Gastroesophageal sphincter (tissue), 4 donors: ENCODE measurements around the gene IL24. TPM values are rescaled to one million over a fixed set of nuclear protein-coding genes. Genes with fewer than 3 reads are reported as not detected.

ENCODE experiments used
- ATAC-seq: fragments of 150-250 bp; one replicate; pipeline ENCODE4 v1.9.1; 2016; ENCODE audit warnings: mild to moderate bottlenecking, moderate library complexity
- H3K27ac ChIP-seq, 4 donors: fragments of 200-600 bp; sonication (generic) in 3 of 4; 1 replicate in 3 of 4; 2 replicates in 1 of 4; pipeline ENCODE4 v1.5.1; 2016 to 2019
- H3K27me3 ChIP-seq: fragments of 200-600 bp; sonication (generic); one replicate; pipeline ENCODE4 v1.5.1; 2019
- H3K36me3 ChIP-seq, 2 donors: fragments of 200-600 bp; sonication (generic); one replicate each; pipeline ENCODE4 v1.5.1; 2019; ENCODE audit warnings: control low read depth in 1 of 2
- H3K4me1 ChIP-seq, 3 donors: fragments of 200-600 bp; sonication (generic); 1 replicate in 2 of 3; 2 replicates in 1 of 3; pipeline ENCODE4 v1.5.1; 2016 to 2019; ENCODE audit warnings: control low read depth in 2 of 3
- H3K4me3 ChIP-seq, 2 donors: fragments of 200-600 bp; sonication (generic); one replicate each; pipeline ENCODE4 v1.5.1; 2019; ENCODE audit warnings: mild to moderate bottlenecking in 1 of 2, moderate library complexity in 1 of 2
- H3K9me3 ChIP-seq, 3 donors: fragments of 200-600 bp; sonication (generic); one replicate each; pipeline ENCODE4 v1.5.1; 2017 to 2019; ENCODE audit warnings: control low read depth in 2 of 3
- CTCF ChIP-seq, 4 experiments: fragments of 200-600 bp in 2 of 4; fragments of 450-650 bp in 2 of 4; sonication (generic) in 1 of 4; IDR thresholded peaks; one replicate each; pipeline ENCODE4 v1.5.1; 2017 to 2019; ENCODE audit warnings: antibody characterized with exemption in 4 of 4, mild to moderate bottlenecking in 2 of 4, moderate library complexity in 2 of 4
- EP300 ChIP-seq: sonication (generic); formaldehyde crosslinking; IDR thresholded peaks from one replicate; pipeline ENCODE4 v1.6.1; 2017; ENCODE audit warnings: antibody characterized with exemption, mild to moderate bottlenecking
- POLR2A ChIP-seq, 2 donors: fragments of 450-650 bp; IDR thresholded peaks; one replicate each; pipeline ENCODE4 v1.6.1; 2017; ENCODE audit warnings: antibody characterized with exemption in 2 of 2, mild to moderate bottlenecking in 2 of 2, moderate library complexity in 1 of 2
- POLR2AphosphoS5 ChIP-seq: sonication (generic); formaldehyde crosslinking; IDR thresholded peaks from one replicate; pipeline ENCODE4 v1.6.1; 2017; ENCODE audit warnings: antibody characterized with exemption
- WGBS, 2 donors: methylation state at CpG; one replicate each; pipeline ENCODE4 v1.1.5; 2018; ENCODE audit warnings: low coverage in 1 of 2; 5-methylcytosine and 5-hydroxymethylcytosine counted together
- total RNA-seq, 4 donors: library from RNA; depleted of rRNA; stranded (reverse); fragments of >200 nt; gene quantifications; one replicate each; pipeline ENCODE4 v1.1.0, GENCODE V29; 2016

Gene IL24
- total RNA-seq, 4 donors from 2014 or later: not detected

- Histone ChIP-seq H3K27me3 (no peaks in the 10 kb centered on the region), H3K4me1 (no peaks in the 10 kb centered on the region), H3K9me3 (peaks cover 0 to 11% (median 0%) of the 10 kb centered on the region in 3 donors), H3K36me3 (no peaks in the 10 kb centered on the region), H3K4me3 (no peak overlapping the region), H3K27ac (no peak overlapping the region)
- TF ChIP-seq POLR2A (IDR thresholded peaks at IDR 0.05) (no peak), CTCF (IDR thresholded peaks at IDR 0.05) (no peak), EP300 (no peak), POLR2AphosphoS5 (no peak)
- no peak for ATAC-seq
- WGBS, 2 donors: 33 to 50% methylated on average over 1 of the region's 1 CpG
Observed at GRCh38 chr1:206868264-206868663, 29.0 kb upstream of the IL24 start.

GRCh38 chr1:206872139-206872538 lies 25.1 kb upstream of the IL24 start:
- WGBS, 2 donors: 30 to 52% methylated on average over 2 to 3 of the region's 3 CpGs
- Histone ChIP-seq H3K4me1 (no peaks in the 10 kb centered on the region), H3K36me3 (no peaks in the 10 kb centered on the region), H3K27me3 (no peaks in the 10 kb centered on the region), H3K9me3 (peaks cover 0 to 28% (median 0%) of the 10 kb centered on the region in 3 donors), H3K27ac (no peak overlapping the region), H3K4me3 (no peak overlapping the region)
- no peak for TF ChIP-seq POLR2AphosphoS5
- ATAC-seq: no peak

GRCh38 chr1:206873603-206874188 lies 23.5 kb upstream of the IL24 start:
- Histone ChIP-seq H3K36me3 (no peaks in the 10 kb centered on the region), H3K27ac (no peak overlapping the region), H3K27me3 (no peaks in the 10 kb centered on the region), H3K9me3 (peaks cover 0 to 41% (median 0%) of the 10 kb centered on the region in 3 donors), H3K4me1 (no peaks in the 10 kb centered on the region), H3K4me3 (no peak overlapping the region)
- TF ChIP-seq POLR2A (IDR thresholded peaks at IDR 0.05): no peak
- TF ChIP-seq EP300: no peak
- no peak for TF ChIP-seq CTCF (IDR thresholded peaks at IDR 0.05)
- TF ChIP-seq POLR2AphosphoS5: no peak
- WGBS, 2 donors: 81 to 85% methylated on average over 2 to 3 of the region's 3 CpGs
- ATAC-seq: no peak

GRCh38 chr1:206875752-206876377 lies 21.4 kb upstream of the IL24 start:
- Histone ChIP-seq H3K36me3 (no peaks in the 10 kb centered on the region), H3K9me3 (peaks cover 0 to 42% (median 0%) of the 10 kb centered on the region in 3 donors), H3K27ac (no peak overlapping the region), H3K4me3 (no peak overlapping the region), H3K4me1 (no peaks in the 10 kb centered on the region), H3K27me3 (no peaks in the 10 kb centered on the region)
- WGBS, 2 donors: 78 to 79% methylated on average over 3 of the region's 3 CpGs
- TF ChIP-seq POLR2AphosphoS5 (no peak), POLR2A (IDR thresholded peaks at IDR 0.05) (no peak), CTCF (IDR thresholded peaks at IDR 0.05) (no peak), EP300 (no peak)
- ATAC-seq: no peak

GRCh38 chr1:206878456-206878855 lies 18.8 kb upstream of the IL24 start:
- TF ChIP-seq CTCF (IDR thresholded peaks at IDR 0.05) (no peak), POLR2A (IDR thresholded peaks at IDR 0.05) (no peak), EP300 (no peak), POLR2AphosphoS5 (no peak)
- peaks cover 0 to 31% (median 0%) of the 10 kb centered on the region in 3 donors for H3K9me3 ChIP-seq
- no peaks in the 10 kb centered on the region for H3K27me3 ChIP-seq
- H3K4me3 ChIP-seq: no peak overlapping the region
- no peaks in the 10 kb centered on the region for H3K36me3 ChIP-seq
- ATAC-seq: no peak
- no peak overlapping the region for H3K27ac ChIP-seq
- no peaks in the 10 kb centered on the region for H3K4me1 ChIP-seq
